GM12873 (cell line): ENCODE measurements around the gene ZNF74.

ENCODE experiments used
- TF ChIP-seq, protein P1 (sequence below): IDR thresholded peaks from 2 replicates; pipeline ENCODE4 v1.5.1; 2012; ENCODE audit warnings: low read depth, mild to moderate bottlenecking, moderate library complexity, low read length, control low read depth; ENCODE audit not compliant: insufficient read depth; ENCODE audit errors: missing control alignments

The ZNF74 gene

DNA sequence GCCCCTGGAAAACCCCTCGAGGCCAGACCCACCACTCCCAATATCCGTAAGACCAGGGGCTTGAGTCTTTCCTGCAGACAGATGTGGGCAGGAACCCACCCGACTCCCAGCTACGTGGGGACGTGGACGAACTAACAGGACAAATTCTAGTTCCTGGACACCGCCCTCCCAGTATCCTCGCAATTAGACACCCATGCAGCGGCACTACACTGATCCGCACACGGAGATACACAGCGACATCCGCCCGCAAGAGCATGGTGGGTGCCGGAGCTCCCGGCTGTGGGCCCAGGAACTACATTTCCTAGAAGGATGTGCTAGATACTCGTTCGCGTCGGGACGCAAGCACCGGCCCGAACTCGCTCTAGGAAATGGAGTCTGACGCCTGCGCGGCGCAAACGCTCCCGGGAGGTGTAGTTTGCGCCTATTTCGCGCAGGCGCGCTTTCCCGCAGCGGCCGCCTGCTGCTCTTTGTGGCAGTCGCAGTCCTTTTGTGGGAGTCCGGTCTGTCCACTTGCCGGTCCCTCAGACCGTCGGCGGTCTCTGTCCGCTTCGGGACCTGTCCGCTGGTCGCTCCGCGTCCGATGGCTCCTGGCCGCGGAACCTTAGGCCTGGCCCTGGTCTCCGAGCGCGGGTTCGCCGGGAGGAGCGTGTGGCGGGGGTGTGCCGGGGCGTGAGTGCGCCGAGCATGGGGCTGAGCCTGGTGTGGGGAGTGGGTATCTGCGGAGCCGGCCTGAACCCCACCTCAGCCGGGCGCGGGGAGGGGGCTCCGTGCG, at the start of gene ZNF74:
TSS of gene ZNF74 (plus strand) at position 447 of the 772 bp plus-strand sequence. CDS start 478 bp downstream, outside the sequence.
- TF ChIP-seq, protein P1, sequence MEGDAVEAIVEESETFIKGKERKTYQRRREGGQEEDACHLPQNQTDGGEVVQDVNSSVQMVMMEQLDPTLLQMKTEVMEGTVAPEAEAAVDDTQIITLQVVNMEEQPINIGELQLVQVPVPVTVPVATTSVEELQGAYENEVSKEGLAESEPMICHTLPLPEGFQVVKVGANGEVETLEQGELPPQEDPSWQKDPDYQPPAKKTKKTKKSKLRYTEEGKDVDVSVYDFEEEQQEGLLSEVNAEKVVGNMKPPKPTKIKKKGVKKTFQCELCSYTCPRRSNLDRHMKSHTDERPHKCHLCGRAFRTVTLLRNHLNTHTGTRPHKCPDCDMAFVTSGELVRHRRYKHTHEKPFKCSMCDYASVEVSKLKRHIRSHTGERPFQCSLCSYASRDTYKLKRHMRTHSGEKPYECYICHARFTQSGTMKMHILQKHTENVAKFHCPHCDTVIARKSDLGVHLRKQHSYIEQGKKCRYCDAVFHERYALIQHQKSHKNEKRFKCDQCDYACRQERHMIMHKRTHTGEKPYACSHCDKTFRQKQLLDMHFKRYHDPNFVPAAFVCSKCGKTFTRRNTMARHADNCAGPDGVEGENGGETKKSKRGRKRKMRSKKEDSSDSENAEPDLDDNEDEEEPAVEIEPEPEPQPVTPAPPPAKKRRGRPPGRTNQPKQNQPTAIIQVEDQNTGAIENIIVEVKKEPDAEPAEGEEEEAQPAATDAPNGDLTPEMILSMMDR: no peak

DNA sequence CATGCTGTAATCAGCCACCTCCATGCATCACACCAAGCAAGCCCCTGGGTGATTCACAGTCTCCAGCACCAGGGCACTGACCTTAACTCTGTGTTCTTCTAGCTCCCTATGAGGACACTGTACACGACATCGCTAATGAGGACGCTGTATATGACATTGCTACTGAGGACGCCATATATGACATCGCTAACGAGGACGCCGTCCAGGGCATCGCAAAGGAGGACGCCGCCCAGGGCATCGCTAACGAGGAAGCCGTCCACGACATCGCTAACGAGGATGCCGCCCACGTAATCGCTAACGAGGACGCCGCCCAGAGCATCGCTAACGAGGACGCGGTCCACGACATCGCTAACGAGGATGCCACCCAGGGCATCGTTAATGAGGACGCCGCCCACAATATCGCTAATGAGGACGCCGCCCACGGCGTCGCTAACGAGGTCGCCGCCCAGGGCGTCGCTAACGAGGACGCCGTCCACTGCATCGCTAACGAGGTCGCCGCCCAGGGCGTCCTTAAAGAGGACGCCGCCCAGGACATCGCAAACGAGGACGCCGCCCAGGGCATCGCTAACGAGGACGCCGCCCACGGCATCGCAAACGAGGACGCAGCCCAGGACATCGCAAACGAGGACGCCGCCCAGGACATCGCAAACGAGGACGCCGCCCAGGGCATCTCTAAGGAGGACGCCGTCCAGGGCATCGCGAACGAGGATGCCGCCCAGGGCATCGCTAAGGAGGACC, 39.5 kb upstream of the ZNF74 start:
- TF ChIP-seq, protein P1: no peak

DNA sequence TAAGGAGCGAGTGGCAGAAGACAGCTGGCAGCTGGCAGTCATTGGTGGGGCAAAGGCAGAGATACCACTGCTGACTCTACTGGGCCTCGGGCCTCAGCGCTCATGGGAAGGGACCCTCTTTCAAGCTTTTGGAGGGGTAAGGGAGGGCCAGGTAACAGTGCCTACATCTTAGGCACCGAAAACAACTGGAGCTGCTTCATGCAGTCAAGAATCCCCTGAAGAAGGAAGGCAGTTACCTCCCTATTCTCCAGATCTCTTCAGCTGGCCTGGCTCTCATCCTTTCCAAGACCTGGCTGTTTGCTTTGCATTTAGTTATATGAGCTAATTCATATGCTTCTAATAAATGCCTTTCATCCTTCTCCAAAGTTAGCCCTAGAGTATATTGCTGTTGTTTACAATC, 15.8 kb upstream of the ZNF74 start:
- TF ChIP-seq, protein P1: no peak

DNA sequence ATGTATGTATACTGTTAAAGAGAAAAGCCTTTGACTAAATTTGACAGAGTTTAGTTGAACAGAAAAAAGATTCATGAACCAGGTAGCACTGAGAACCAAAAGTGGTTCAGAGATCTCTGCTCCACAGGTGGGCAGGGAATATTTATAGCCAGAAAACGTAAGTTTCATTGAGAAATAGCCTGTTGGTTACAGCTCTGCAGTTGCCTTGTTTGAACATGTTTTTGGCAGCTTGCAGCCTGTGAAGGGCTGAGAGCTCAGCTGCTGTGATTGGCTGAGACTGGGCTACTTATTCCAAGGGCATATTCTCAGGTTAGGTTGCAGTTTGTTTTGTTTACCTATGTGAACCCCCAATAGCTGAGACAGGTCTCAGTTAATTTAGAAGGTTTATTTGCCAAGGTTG, 13.5 kb upstream of the ZNF74 start:
- TF ChIP-seq, protein P1: no peak

DNA sequence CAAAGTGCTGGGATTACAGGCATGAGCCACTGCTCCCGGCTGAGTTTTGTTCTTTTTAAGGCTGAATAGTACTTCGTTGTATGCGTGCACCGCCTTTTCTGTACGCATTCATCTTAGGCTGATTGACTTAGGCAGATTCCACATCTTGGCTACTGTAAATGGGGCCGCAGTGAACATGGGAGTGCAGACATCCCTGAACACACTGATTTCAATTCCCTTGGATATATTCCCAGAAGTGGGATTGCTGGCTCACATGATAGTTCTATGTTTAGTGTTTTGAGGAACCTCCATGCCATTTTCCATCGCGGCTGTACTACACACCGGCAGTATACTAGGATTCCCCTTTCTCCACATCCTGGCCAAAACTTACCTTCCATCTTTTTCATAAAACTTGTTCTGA, 10.4 kb upstream of the ZNF74 start:
- TF ChIP-seq, protein P1: no peak

DNA sequence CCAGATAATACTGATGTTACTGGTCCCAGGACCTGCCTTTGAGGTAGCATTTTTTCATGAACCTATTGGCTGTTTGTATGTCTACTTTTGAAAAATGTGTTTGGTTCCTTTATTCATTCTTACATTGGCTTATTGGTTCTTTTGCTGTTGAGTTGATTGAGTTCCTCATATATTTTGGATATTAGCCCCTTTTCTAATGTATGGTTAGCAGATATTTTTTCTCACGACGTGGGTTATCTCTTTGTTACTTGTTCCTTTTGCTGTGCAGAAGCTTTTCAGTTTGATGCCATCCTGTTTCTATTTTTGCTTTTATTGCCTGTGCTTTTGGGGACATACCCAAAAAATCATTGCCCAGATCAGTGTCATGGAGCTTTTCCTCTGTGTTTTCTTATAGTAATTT, 9.8 kb upstream of the ZNF74 start:
- TF ChIP-seq, protein P1: no peak

DNA sequence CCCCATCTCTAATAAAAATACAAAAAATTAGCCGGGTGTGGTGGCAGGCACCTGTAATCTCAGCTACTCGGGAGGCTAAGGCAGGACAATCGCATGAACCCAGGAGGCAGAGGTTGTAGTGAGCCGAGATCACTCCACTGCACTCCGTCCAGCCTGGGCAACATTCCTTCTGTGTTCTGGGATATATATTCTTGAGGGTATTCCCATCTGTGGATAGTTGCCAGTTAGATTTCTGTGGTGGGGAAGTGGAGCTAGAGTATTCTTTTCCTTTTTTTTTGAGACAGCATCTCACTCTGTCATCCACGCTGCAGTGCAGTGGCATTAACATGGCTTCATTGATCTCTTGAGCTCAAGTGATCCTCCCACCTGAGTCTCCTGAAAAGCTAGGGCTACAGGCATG, 9.1 kb upstream of the ZNF74 start:
- TF ChIP-seq, protein P1: no peak
